Myometrial cell (primary cell): Measurements from ENCODE around the gene SP4. TPM values are rescaled to one million over a fixed set of nuclear protein-coding genes. Genes with fewer than 3 reads are reported as not detected.

Experiments
- total RNA-seq: library from RNA; depleted of rRNA; stranded (reverse); fragments of >200 nt; gene quantifications from 2 replicates; pipeline ENCODE4 v1.2.3, GENCODE V29; 2015

The SP4 gene
- 2.6 and 4.1 TPM in 2 replicates for total RNA-seq

DNA sequence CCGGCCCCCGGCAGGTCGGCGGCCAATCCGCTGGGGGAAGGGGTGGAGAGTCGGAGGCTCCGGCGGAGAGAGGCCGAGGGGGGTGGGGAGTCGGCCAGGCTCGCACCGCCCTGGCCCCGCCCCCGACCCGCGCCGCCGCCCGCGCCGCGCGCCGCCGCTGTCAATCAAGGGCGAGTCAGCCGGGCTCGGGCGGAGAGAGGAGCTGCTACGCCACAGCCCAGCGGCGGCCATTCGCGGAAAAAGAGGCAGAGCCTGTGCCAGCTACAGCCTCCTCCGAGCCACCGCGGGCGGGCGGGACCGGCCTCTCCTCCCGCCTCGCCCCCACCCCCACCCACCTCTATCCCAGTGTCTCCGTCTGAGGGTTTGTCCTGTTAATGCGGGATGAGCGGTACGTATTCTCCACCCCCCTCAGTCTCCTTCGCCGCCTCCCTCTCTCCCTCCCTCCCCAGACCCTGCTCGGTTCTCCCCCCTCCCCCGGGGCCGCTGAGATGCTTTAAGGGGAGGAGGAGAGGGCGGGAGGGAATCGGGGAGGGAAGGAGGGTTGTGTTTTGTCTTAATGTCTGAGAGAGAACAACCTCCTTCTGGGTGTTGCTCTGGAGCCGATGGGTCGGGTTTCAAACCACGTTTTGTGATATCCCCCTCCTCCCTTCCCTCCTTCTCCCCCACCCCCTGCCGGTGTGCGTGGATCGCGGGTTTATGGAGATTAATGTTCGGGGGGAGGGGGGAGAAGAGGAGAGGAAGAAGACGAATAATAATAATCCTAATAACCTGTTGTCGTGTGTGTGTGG lies at the start of gene SP4:
Gene SP4, plus strand, starts transcription at position 213 of the 788 bp plus-strand sequence. Its CDS starts 169 bp downstream, at position 382.

DNA sequence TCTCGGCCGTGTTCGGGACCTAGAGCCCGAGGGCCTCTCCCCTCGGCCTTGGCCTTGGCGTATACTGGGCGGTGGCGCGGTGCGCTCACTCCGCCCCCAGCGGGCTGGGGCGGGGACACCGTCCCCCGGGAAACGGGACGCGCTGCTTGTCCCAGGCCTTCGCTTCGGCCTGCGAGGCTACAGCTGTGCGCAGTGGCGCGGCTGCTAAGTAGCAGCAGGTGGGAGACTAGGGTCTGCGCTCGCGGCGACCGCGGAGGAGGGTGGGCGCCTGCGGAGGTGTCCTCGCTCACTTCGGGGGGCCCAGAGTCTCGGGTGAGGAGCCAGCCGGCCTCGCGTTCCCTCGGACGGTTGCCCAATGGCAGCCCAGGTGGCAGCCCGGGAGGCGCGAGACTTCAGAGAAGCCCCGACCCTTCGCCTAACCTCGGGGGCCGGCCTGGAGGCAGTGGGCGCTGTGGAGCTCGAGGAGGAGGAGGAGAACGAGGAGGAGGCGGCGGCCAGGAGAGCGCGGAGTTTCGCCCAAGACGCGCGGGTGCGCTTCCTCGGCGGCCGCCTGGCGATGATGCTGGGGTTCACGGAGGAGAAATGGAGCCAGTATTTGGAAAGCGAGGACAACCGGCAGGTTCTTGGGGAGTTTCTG lies 115.1 kb downstream of the SP4 start, which contains the start of gene DNAH11:
Gene DNAH11, plus strand, starts transcription at position 149 of the 637 bp plus-strand sequence. Its CDS starts 207 bp downstream, at position 356.

Other genes with a start within 250 kb of the SP4 start
- gene DNAH11, start 115.0 kb downstream of the SP4 start, total RNA-seq: under 0.01 and 1.4 TPM in 2 replicates